HepG2 (cell line): ENCODE data around the gene FAM149A. TPM values are rescaled to one million over a fixed set of nuclear protein-coding genes. Genes with fewer than 3 reads are reported as not detected.

Experiments
- GATAD2A ChIP-seq: IDR thresholded peaks from 2 replicates; pipeline ENCODE4 v1.6.1; 2016
- HMG20B ChIP-seq: conservative IDR thresholded peaks from 2 replicates; pipeline ENCODE4 v1.6.1; 2016; ENCODE audit warnings: missing genetic modification reagents, missing compliant biosample characterization
- KMT2A ChIP-seq: sonication (generic); formaldehyde crosslinking; IDR thresholded peaks from 2 replicates; pipeline ENCODE4 v1.4.0; 2020; ENCODE audit warnings: missing genetic modification reagents
- MAZ ChIP-seq, 2 experiments: sonication (generic) in 1 of 2; formaldehyde crosslinking in 1 of 2; IDR thresholded peaks; 2 replicates each; pipeline versions ENCODE4 v1.5.0 to v1.6.1; 2012 to 2020; ENCODE audit warnings: low read depth in 2 of 2, mild to moderate bottlenecking in 2 of 2, borderline replicate concordance in 1 of 2, improper control_type of control experiment in 1 of 2, low read length in 1 of 2, missing genetic modification reagents in 1 of 2, moderate library complexity in 1 of 2
- MYC ChIP-seq: sonication (generic); formaldehyde crosslinking; IDR thresholded peaks from 2 replicates; pipeline ENCODE4 v1.9.0; 2021; ENCODE audit warnings: missing genetic modification reagents, borderline replicate concordance
- PHF5A ChIP-seq: IDR thresholded peaks from one replicate; pipeline ENCODE4 v1.6.1; 2018; ENCODE audit warnings: low read depth, missing genetic modification reagents; ENCODE audit not compliant: unreplicated experiment
- SRF ChIP-seq: IDR thresholded peaks from 2 replicates; pipeline ENCODE4 v1.6.1; 2011; ENCODE audit warnings: mild to moderate bottlenecking, low read depth, low read length, moderate library complexity
- TAF1 ChIP-seq: sonication (generic); formaldehyde crosslinking; IDR thresholded peaks from 2 replicates; pipeline ENCODE4 v1.4.0; 2020; ENCODE audit warnings: missing genetic modification reagents
- YEATS2 ChIP-seq: sonication (generic); formaldehyde crosslinking; IDR thresholded peaks from 2 replicates; pipeline ENCODE4 v1.4.0; 2020; ENCODE audit warnings: missing genetic modification reagents, borderline replicate concordance
- ZKSCAN8 ChIP-seq: IDR thresholded peaks from 2 replicates; pipeline ENCODE4 v1.6.1; 2016; ENCODE audit warnings: borderline replicate concordance, missing genetic modification reagents, missing compliant biosample characterization
- ZSCAN31 ChIP-seq: sonication (generic); formaldehyde crosslinking; IDR thresholded peaks from 2 replicates; pipeline ENCODE4 v1.5.0; 2020; ENCODE audit warnings: low read depth, mild to moderate bottlenecking, missing genetic modification reagents
- polyA plus RNA-seq, 8 experiments: library from polyadenylated mRNA; depleted of rRNA in 3 of 8; stranded (reverse) in 7 of 8; unstranded in 1 of 8; fragments of >200 nt; fragmentation: Illumina TruSeq in 4 of 8; extraction: Trizol in 4 of 8; gene quantifications; 2 replicates each; pipeline versions ENCODE4 v1.2.1 to v1.2.3, GENCODE V29; 2011 to 2016; ENCODE audit warnings: low read depth in 4 of 8, missing spikeins in 1 of 8, mixed read lengths in 1 of 8; ENCODE audit not compliant: insufficient read depth in 1 of 8
- total RNA-seq, 5 experiments: library from RNA; depleted of rRNA; stranded (reverse); fragments of >200 nt; fragmentation: Illumina TruSeq; extraction: Trizol; gene quantifications; 2 replicates each; pipeline ENCODE4 v1.2.3, GENCODE V29; 2016; ENCODE audit warnings: low read depth in 1 of 5
- TF ChIP-seq, protein P1 (sequence below): sonication (generic); formaldehyde crosslinking; conservative IDR thresholded peaks from 2 replicates; pipeline ENCODE4 v1.8.0; 2022; ENCODE audit warnings: missing genetic modification reagents
- TF ChIP-seq, protein P2 (sequence below): sonication (generic); formaldehyde crosslinking; conservative IDR thresholded peaks from 2 replicates; pipeline ENCODE4 v1.4.0; 2020; ENCODE audit warnings: missing genetic modification reagents
- TF ChIP-seq, protein P3 (sequence below): sonication (generic); formaldehyde crosslinking; IDR thresholded peaks from 2 replicates; pipeline ENCODE4 v1.4.0; 2020; ENCODE audit warnings: missing genetic modification reagents, borderline replicate concordance
- TF ChIP-seq, protein P4 (sequence below): IDR thresholded peaks from 2 replicates; pipeline ENCODE4 v1.6.1; 2016; ENCODE audit warnings: missing compliant biosample characterization, missing genetic modification reagents, borderline replicate concordance
- TF ChIP-seq, protein P5 (sequence below): sonication (generic); formaldehyde crosslinking; IDR thresholded peaks from 2 replicates; pipeline ENCODE4 v1.5.1; 2020; ENCODE audit warnings: missing genetic modification reagents, mild to moderate bottlenecking, borderline replicate concordance

Gene FAM149A
- total and polyA plus RNA-seq, 2 of the 13 experiments (the other 11 are each of a cell fraction or from before 2014, with no cell fraction given) = not detected

DNA sequence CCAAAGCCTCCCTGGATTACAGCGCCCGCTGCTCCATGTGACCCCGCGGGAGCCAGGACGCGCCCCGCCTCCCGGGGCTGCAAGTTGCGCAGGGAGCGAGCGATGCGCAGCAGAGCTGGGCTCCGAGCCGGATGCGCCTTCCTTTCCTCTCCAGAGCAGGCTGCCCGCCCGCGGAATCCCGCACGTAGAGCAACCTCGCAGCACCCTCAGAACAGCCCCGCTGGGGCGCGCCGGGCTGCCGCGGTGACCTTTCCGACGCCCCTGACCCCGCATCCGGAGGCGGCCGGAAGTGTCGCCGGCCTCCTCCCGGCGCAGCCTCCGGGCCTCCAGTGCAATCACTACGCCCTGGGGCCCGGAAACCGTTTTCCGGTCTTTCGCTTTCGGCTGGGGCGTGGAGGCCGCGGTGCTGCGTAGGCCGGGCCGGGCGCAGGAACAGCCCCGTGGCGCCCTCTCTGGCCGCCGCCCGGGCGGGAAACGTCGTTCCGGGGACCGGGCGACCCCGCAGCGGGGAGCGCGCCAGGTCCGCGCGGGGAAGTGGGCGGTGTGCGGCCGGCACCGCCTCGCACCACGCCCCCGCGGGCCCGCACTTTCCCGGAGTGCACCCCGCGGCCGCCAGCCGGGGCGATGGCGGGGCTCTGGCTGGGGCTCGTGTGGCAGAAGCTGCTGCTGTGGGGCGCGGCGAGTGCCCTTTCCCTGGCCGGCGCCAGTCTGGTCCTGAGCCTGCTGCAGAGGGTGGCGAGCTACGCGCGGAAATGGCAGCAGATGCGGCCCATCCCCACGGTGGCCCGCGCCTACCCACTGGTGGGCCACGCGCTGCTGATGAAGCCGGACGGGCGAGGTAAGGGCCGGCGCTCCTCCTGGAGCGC lies 86.9 kb downstream of the FAM149A start, which contains the start of gene CYP4V2 (continued):
- TF ChIP-seq, protein P1, sequence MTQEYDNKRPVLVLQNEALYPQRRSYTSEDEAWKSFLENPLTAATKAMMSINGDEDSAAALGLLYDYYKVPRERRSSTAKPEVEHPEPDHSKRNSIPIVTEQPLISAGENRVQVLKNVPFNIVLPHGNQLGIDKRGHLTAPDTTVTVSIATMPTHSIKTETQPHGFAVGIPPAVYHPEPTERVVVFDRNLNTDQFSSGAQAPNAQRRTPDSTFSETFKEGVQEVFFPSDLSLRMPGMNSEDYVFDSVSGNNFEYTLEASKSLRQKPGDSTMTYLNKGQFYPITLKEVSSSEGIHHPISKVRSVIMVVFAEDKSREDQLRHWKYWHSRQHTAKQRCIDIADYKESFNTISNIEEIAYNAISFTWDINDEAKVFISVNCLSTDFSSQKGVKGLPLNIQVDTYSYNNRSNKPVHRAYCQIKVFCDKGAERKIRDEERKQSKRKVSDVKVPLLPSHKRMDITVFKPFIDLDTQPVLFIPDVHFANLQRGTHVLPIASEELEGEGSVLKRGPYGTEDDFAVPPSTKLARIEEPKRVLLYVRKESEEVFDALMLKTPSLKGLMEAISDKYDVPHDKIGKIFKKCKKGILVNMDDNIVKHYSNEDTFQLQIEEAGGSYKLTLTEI (CRISPR knock-in tag) = no peak
- TF ChIP-seq PHF5A (CRISPR knock-in tag) = no peak
- TF ChIP-seq ZSCAN31 = peak; percentile 94
- TF ChIP-seq, protein P2, sequence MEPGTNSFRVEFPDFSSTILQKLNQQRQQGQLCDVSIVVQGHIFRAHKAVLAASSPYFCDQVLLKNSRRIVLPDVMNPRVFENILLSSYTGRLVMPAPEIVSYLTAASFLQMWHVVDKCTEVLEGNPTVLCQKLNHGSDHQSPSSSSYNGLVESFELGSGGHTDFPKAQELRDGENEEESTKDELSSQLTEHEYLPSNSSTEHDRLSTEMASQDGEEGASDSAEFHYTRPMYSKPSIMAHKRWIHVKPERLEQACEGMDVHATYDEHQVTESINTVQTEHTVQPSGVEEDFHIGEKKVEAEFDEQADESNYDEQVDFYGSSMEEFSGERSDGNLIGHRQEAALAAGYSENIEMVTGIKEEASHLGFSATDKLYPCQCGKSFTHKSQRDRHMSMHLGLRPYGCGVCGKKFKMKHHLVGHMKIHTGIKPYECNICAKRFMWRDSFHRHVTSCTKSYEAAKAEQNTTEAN (CRISPR knock-in tag) = peak; percentile 59
- TF ChIP-seq, protein P3, sequence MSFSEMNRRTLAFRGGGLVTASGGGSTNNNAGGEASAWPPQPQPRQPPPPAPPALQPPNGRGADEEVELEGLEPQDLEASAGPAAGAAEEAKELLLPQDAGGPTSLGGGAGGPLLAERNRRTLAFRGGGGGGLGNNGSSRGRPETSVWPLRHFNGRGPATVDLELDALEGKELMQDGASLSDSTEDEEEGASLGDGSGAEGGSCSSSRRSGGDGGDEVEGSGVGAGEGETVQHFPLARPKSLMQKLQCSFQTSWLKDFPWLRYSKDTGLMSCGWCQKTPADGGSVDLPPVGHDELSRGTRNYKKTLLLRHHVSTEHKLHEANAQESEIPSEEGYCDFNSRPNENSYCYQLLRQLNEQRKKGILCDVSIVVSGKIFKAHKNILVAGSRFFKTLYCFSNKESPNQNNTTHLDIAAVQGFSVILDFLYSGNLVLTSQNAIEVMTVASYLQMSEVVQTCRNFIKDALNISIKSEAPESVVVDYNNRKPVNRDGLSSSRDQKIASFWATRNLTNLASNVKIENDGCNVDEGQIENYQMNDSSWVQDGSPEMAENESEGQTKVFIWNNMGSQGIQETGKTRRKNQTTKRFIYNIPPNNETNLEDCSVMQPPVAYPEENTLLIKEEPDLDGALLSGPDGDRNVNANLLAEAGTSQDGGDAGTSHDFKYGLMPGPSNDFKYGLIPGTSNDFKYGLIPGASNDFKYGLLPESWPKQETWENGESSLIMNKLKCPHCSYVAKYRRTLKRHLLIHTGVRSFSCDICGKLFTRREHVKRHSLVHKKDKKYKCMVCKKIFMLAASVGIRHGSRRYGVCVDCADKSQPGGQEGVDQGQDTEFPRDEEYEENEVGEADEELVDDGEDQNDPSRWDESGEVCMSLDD = peak; percentile 68; the same call in 1 of the 2 replicates
- TF ChIP-seq, protein P4, sequence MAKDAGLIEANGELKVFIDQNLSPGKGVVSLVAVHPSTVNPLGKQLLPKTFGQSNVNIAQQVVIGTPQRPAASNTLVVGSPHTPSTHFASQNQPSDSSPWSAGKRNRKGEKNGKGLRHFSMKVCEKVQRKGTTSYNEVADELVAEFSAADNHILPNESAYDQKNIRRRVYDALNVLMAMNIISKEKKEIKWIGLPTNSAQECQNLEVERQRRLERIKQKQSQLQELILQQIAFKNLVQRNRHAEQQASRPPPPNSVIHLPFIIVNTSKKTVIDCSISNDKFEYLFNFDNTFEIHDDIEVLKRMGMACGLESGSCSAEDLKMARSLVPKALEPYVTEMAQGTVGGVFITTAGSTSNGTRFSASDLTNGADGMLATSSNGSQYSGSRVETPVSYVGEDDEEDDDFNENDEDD (CRISPR knock-in tag) = no peak; the same call in 1 of the 2 replicates
- TF ChIP-seq SRF = no peak
- TF ChIP-seq MYC (CRISPR knock-in tag) = peak; percentile 81
- peak; percentile 49; the same call in 1 of the 2 replicates for TF ChIP-seq HMG20B (CRISPR knock-in tag)
- peak; percentile 72 for TF ChIP-seq TAF1 (CRISPR knock-in tag)
- peak; percentile 79 for TF ChIP-seq ZKSCAN8 (CRISPR knock-in tag)
- TF ChIP-seq KMT2A (CRISPR knock-in tag) = peak; percentile 78; the same call in 1 of the 2 replicates
- TF ChIP-seq GATAD2A (CRISPR knock-in tag) = peak; percentile 47
- TF ChIP-seq YEATS2 = peak; percentile 75; the same call in 1 of the 2 replicates
- no peak for TF ChIP-seq MAZ (IDR thresholded peaks at IDR 0.05; ENCODE audit: borderline replicate concordance, low read depth, low read length)
- peak; percentile 89 for TF ChIP-seq MAZ (CRISPR knock-in tag; IDR thresholded peaks at IDR 0.05; ENCODE audit: low read depth)
- TF ChIP-seq, protein P5, sequence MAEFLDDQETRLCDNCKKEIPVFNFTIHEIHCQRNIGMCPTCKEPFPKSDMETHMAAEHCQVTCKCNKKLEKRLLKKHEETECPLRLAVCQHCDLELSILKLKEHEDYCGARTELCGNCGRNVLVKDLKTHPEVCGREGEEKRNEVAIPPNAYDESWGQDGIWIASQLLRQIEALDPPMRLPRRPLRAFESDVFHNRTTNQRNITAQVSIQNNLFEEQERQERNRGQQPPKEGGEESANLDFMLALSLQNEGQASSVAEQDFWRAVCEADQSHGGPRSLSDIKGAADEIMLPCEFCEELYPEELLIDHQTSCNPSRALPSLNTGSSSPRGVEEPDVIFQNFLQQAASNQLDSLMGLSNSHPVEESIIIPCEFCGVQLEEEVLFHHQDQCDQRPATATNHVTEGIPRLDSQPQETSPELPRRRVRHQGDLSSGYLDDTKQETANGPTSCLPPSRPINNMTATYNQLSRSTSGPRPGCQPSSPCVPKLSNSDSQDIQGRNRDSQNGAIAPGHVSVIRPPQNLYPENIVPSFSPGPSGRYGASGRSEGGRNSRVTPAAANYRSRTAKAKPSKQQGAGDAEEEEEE (CRISPR knock-in tag) = 0 out of 2 replicates have a peak, but pooled peaks have one; percentile 6
